ENCODE results near the gene HSD17B14.

Gene HSD17B14

GRCh38 chr19:48837687-48838086 is 1.4 kb upstream of the HSD17B14 start:
- no peak for TF ChIP-seq EZH2phosphoT487 (IDR thresholded peaks at IDR 0.05; ENCODE audit: low read depth)
- no peak for TF ChIP-seq CTCF (IDR thresholded peaks at IDR 0.05; ENCODE audit: low read depth, low read length)
- H3K27me3 ChIP-seq (ENCODE audit: low read depth, low read length), result no peaks in the 10 kb centered on the region
- H3K4me2 ChIP-seq (ENCODE audit: low read length), result peak overlapping the region; percentile 94
- H3K9ac ChIP-seq (ENCODE audit: low read length), result peak overlapping the region; percentile 86; the same call in 1 of the 2 replicates
- peak overlapping the region; percentile 77 for H3K4me3 ChIP-seq (ENCODE audit: low read length)
- no peaks in the 10 kb centered on the region for H3K9me3 ChIP-seq (ENCODE audit: insufficient read depth, low read length)
- no peaks in the 10 kb centered on the region for H4K20me1 ChIP-seq (ENCODE audit: insufficient read depth, low read length)
- H3K79me2 ChIP-seq (ENCODE audit: low read length), result no peaks in the 10 kb centered on the region
- no peak overlapping the region for H3K27ac ChIP-seq (ENCODE audit: low read length)
- H3K4me1 ChIP-seq (ENCODE audit: low read length), result peaks cover 14% of the 10 kb centered on the region
- peaks cover 4% of the 10 kb centered on the region for H3K36me3 ChIP-seq (replicated peaks; ENCODE audit: low read depth, low read length)
- no peak overlapping the region for H2AFZ ChIP-seq (ENCODE audit: low read depth, low read length)

- peak overlapping the region; percentile 94 for H3K4me2 ChIP-seq (ENCODE audit: low read length)
- peak overlapping the region; percentile 74 for H2AFZ ChIP-seq (ENCODE audit: low read depth, low read length)
- peaks cover 4% of the 10 kb centered on the region for H3K36me3 ChIP-seq (replicated peaks; ENCODE audit: low read depth, low read length)
- no peak for TF ChIP-seq EZH2phosphoT487 (IDR thresholded peaks at IDR 0.05; ENCODE audit: low read depth)
- no peak for TF ChIP-seq CTCF (IDR thresholded peaks at IDR 0.05; ENCODE audit: low read depth, low read length)
- H3K27ac ChIP-seq (ENCODE audit: low read length), result peak overlapping the region; percentile 59
- no peaks in the 10 kb centered on the region for H3K79me2 ChIP-seq (ENCODE audit: low read length)
- peak overlapping the region; percentile 86 for H3K9ac ChIP-seq (ENCODE audit: low read length)
- H4K20me1 ChIP-seq (ENCODE audit: insufficient read depth, low read length), result no peaks in the 10 kb centered on the region
- no peaks in the 10 kb centered on the region for H3K27me3 ChIP-seq (ENCODE audit: low read depth, low read length)
- no peaks in the 10 kb centered on the region for H3K9me3 ChIP-seq (ENCODE audit: insufficient read depth, low read length)
- H3K4me1 ChIP-seq (ENCODE audit: low read length), result peaks cover 14% of the 10 kb centered on the region
- peak overlapping the region; percentile 77 for H3K4me3 ChIP-seq (ENCODE audit: low read length)
These were observed 797 bp upstream of the HSD17B14 start for GRCh38 chr19:48837051-48837524.

- TF ChIP-seq EZH2phosphoT487 (IDR thresholded peaks at IDR 0.05; ENCODE audit: low read depth), result no peak
- peak; percentile 94 for TF ChIP-seq CTCF (IDR thresholded peaks at IDR 0.05; ENCODE audit: low read depth, low read length)
- Histone ChIP-seq H3K4me3 (ENCODE audit: low read length) (peak overlapping the region; percentile 77), H3K79me2 (ENCODE audit: low read length) (no peaks in the 10 kb centered on the region), H3K4me2 (ENCODE audit: low read length) (peak overlapping the region; percentile 94), H2AFZ (ENCODE audit: low read depth, low read length) (peak overlapping the region; percentile 54; the same call in 1 of the 2 replicates), H3K4me1 (ENCODE audit: low read length) (peaks cover 14% of the 10 kb centered on the region), H3K36me3 (replicated peaks; ENCODE audit: low read depth, low read length) (peaks cover 4% of the 10 kb centered on the region), H4K20me1 (ENCODE audit: insufficient read depth, low read length) (no peaks in the 10 kb centered on the region), H3K9me3 (ENCODE audit: insufficient read depth, low read length) (no peaks in the 10 kb centered on the region), H3K9ac (ENCODE audit: low read length) (peak overlapping the region; percentile 86), H3K27ac (ENCODE audit: low read length) (peak overlapping the region; percentile 59), H3K27me3 (ENCODE audit: low read depth, low read length) (no peaks in the 10 kb centered on the region)
These were observed 580 bp downstream of the HSD17B14 start for GRCh38 chr19:48835734-48836088.

DNA sequence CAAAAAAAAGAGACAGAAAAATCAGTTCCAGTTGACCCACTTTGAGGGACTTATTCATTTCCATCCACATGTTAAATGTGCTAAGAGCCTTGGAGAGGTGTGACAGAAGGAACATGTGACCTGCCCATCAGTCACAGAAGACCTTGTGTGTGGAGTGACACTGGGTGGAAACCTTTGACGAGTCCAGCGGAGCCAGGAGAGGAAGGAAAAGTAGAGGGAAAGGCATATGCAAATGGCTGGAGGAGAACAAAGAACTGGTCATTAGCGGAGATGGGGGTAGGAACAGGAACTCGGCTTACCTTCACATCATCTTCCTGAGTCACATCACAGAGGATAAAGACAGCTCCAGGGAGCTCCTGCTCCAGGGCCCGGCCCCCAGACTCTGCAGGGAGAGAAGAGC is 2.3 kb downstream of the HSD17B14 start:
- no peaks in the 10 kb centered on the region for H3K27me3 ChIP-seq (ENCODE audit: low read depth, low read length)
- H2AFZ ChIP-seq (ENCODE audit: low read depth, low read length), result no peak overlapping the region
- H3K9me3 ChIP-seq (ENCODE audit: insufficient read depth, low read length), result no peaks in the 10 kb centered on the region
- no peaks in the 10 kb centered on the region for H4K20me1 ChIP-seq (ENCODE audit: insufficient read depth, low read length)
- H3K79me2 ChIP-seq (ENCODE audit: low read length), result no peaks in the 10 kb centered on the region
- H3K9ac ChIP-seq (ENCODE audit: low read length), result no peak overlapping the region
- no peak overlapping the region for H3K27ac ChIP-seq (ENCODE audit: low read length)
- no peak overlapping the region for H3K4me2 ChIP-seq (ENCODE audit: low read length)
- TF ChIP-seq EZH2phosphoT487 (IDR thresholded peaks at IDR 0.05; ENCODE audit: low read depth), result no peak
- no peak for TF ChIP-seq CTCF (IDR thresholded peaks at IDR 0.05; ENCODE audit: low read depth, low read length)
- H3K4me3 ChIP-seq (ENCODE audit: low read length), result no peak overlapping the region
- H3K4me1 ChIP-seq (ENCODE audit: low read length), result peaks cover 14% of the 10 kb centered on the region
- H3K36me3 ChIP-seq (replicated peaks; ENCODE audit: low read depth, low read length), result peaks cover 4% of the 10 kb centered on the region

All from OCI-LY3 (cell line).